ENCODE results near the gene FADS1. TPM values are rescaled to one million over a fixed set of nuclear protein-coding genes. Genes with fewer than 3 reads are reported as not detected.
A peak's percentile ranks its signal among the peaks of the same experiment; 100 is the strongest.

Gene FADS1
- polyA plus RNA-seq, 4 donors, result 38.1 to 47.0 (median 41.5) TPM

DNA sequence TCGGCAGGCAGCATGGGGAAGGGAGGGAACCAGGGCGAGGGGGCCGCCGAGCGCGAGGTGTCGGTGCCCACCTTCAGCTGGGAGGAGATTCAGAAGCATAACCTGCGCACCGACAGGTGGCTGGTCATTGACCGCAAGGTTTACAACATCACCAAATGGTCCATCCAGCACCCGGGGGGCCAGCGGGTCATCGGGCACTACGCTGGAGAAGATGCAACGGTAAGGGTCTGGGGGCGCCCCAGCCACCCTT, 11.5 kb upstream of the FADS1 start:
- no peak for DNase-seq (ENCODE audit: low read depth in 4 of 4, low spot score in 3 of 4)

DNA sequence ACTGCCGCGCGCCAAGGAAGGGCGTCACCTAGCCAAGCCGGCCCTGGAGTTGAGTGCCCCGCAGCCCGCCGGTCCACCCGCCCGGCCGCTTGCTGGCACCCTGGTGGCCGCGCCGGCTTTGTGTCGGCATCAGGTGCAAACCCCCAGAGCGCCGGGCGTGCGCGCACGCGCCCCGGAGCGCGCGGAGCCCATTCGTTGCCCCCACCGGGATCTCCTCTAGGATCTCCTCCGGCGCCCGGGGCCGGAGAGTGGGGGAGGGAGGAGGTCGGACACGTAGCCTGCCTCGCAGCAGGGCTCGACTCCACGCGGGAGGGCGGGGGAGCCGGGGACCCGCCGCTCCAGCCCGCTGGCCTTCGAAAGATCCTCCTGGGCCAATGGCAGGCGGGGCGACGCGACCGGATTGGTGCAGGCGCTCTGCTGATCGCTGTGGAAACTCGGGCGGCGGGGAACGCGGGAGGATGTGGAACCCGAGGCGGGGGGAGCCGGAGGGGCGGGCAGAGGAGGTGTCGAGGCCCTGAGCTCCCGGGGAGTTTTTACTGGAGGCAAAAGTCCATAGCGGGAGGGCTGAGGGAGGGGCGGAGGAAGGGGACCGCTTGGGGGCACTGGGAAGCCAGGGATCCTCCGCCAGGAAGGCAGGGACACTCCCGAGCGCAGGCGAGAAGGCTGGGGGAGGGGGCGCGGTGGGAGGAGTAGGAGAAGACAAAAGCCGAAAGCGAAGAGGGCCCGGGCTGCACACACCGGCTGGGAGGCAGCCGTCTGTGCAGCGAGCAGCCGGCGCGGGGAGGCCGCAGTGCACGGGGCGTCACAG, 11.0 kb upstream of the FADS1 start, which contains the start of gene FADS2:
FADS2 (plus strand) TSS at position 730 of the 808 bp plus-strand sequence. CDS start 91 bp downstream, outside the sequence.
- DNase-seq (ENCODE audit: low read depth in 4 of 4, low spot score in 3 of 4), result peak in 3 of 4 donors; percentile 81 to 88 (median 86)

DNA sequence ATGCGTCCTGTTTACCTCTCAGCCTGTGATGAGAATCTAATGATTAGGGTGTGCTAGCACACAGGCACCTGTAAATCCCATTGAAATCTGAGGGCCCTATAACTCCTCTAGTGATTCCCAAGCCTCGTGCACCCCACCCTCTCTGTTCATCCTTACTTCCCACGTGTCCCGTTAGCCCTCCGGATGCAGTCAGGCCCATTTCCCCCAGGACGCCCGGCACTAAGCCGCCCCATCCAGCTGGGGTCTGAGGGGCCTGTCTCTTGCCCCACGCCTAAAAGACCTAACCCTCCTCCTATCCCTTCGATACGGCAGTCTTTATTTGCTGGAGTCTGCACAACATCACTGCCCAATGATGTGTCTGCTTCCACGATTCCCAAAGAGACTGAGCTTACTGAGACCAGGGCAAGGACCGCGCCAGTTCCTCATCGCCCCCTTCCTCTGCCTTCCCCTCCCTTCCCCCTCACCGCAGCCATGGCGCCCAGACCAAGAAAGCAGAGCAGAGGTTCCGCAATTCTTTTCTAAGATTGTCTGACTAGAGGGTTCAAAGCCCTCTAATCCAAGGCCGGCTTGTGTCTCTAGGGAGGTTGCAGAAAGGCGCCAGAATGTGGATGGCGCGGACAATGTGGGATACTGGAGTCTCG, 10.2 kb upstream of the FADS1 start:
- no peak for DNase-seq (ENCODE audit: low read depth in 4 of 4, low spot score in 3 of 4)

DNA sequence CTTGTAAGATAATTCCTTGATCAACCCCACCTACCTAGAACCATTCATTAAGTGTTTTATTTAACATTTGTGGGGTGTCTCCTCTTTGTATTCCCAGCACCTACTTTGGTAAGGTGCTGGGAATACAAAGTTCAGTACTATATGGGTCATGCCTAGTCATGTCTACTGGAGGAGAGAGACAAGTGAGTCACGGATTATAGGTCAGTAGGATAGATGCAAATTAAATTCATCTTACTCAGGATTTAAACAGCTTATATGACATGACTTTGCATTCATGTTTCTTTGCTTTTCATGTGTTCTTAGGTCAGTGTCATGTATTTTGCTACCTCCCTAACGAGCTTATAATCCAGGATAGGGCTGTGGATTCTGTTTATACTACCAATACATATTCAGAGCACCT, 3.4 kb upstream of the FADS1 start:
- no peak for DNase-seq (ENCODE audit: low read depth in 4 of 4, low spot score in 3 of 4)

DNA sequence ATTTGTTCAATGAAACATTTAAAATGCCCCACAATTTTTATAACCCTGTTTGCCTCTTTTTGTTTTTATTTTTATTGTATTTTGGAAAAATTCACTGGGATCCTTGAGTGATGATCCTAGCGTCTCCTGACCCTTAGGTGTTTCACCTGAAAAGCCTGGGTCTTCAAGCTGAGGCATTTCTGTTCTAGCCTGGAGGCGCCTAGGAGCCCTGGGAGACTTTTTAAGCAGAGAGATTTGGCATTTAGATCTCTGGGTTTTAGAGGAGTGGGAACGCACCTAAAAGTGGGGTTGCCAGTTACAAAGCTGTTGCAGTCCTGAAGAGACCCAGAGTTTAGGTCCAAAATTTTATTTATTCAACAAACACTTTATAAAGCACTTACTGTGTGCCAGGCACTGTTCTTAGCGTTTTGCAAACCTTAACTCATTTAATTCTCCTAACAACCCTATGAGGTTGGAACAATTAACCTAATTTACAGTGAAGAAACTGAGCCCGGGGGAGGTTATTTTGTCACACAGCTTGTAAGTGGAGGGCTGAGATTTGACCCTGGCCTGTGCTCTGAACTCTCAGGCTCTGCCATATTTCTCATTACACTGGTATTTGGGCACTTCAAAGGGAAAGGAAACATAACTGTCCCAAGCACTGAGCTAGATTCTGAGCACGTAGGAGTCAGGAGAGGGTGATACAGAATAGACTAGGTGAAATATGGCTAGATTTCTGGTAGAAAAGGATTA, 834 bp upstream of the FADS1 start:
- no peak for DNase-seq (ENCODE audit: low read depth in 4 of 4, low spot score in 3 of 4)

DNA sequence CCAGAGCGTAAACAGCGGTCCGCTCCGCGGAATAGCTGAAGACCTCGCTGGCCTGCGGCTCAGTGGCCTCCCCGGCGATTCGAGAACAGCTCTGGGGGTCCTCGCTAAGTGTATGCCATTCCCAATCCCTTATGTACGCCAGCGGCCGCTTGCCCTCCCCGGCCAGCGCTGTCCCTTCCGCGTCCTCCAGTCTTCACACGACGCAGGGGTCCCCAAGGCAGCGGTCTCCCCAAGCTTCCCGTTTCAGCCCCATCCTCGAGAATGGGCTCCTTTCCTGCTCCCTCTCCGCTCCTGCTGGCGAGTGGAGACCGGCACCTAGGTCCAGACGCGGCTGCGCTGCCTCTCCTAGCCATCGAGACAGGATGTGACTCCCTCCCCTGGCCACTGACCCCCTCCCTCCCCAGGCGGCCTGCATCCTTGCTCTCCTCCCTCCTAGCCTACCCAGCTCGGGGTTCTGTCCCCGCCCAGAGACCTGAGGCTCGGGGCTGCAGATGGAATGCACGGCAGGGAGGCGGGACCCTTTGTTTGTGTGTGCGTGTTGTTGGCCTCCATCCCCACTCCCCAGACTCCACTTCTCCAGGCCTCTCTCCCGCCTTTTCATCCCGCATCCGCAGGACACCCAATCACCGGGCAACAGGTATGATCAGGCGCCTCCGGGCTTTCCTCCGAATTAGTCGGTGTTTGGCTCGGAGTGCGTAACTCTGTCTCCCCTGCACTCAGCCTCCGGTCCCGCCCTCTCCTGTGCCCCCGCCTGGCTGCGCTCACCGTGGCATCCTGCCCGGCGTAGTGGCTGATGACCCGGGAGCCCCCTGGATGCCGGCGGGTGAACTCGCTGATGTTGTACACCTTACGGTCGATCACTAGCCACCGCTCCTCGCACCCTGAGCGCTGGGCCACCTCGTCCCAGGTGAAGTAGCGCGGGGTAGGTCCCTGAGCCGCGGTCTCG, 740 bp downstream of the FADS1 start:
- no peak for DNase-seq (ENCODE audit: low read depth in 4 of 4, low spot score in 3 of 4)

DNA sequence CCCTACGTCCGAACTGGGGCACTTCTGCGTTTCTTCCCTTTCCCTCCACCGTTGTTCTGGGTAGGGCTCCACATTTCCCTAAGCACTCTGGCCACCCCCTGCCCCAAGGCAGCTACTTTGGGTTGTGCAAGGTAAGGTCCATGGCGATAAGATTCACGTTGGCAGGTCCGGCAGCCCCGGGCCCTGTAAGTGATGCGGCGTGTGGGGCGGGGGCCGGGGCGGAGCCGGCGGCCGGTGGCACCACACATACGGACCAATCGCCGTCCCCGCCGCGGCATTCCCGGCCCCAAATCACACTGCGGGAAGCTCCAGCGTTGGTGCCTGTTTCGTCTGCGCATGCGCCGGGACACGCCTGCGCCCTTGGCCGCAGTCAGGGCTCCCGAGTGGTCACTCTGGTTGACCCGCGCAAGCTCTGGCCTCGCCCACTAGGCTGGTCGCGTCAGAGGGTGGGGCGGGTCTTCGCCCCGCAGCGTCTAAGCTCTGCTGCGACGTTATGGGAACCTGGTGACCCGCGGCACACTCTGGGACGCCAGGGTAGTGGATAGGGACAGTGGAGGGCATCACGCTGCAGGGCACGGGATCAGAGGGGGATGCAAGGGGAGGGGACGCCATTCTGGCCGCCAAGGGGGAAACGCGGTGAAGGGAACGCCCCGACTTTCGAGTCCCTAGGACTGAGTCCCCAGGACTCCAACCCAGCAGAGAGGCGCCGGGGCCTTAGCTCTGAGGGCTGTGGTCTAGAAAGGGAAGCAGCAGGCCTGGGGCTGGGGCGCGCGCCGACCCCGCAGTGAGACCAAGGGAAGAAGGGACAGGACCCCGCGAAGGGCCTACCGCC, 1.6 kb downstream of the FADS1 start:
- peak in 2 of 4 donors; percentile 81 to 90 for DNase-seq (ENCODE audit: low read depth in 4 of 4, low spot score in 3 of 4)

DNA sequence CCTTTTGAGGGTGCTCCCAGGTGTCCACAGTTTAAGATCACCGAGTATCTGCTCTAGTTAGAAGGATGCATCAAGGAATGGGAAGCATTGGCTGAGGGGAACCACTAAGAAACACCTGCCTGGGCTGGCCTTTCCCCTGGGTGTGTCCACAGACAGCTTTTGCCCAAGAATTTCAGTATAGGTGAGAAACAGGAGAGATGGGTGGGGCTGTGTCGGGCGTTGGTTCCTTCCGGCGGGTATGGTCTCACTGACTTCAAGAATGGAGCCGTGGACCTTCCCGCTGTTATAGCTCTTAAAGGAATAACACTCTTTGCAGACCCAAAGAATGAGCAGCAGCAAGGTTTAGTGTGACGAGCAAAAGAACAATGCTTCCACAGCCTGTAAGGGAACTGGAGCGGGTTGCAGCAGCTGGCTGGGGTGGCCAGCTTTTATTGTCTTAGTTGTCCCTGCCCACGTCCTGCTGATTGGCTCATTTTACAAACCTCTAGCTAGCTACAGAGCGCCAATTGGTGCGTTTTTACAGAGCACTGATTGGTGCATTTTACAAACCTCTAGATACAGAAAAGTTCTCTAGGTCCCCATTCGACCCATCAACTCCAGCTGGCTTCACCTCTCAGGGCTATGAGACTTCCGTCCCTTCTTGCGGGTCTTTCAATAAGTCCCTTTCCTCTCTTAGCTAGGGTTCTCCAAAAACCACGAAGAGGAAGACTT, 2.4 kb downstream of the FADS1 start:
- DNase-seq (ENCODE audit: low read depth in 4 of 4, low spot score in 3 of 4), result no peak

DNA sequence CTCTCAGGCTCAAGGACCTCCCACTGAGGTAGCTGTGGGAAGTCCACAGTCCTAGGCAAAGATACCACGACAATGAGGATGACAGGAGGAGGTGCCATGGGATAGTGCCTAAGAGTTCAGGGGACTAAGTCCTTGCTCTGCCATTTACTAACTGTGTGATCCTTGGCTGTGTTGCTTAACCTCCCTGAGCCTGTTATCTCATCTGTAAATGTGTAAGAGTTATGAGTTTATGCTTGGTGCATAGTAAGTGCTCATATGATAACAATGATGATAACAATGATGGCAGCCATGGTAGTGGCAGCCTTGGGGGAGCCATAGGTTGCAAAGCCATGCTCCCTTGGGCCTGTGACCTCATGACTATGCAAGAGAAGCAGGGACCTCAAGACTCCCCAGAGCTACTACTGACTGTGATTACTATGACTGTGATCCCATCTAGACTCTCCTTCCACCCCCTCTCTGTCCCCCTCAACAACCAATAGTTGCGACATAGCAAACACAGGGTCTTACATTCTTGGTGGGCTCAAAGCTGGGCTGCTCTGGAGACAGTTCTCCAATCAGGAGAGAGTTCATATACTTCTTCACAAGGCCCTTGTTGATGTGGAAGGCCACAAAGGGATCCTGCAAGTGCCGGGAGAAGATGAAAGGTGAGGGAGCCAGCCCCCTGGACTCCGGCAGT, 3.9 kb downstream of the FADS1 start:
- DNase-seq (ENCODE audit: low read depth in 4 of 4, low spot score in 3 of 4), result no peak

DNA sequence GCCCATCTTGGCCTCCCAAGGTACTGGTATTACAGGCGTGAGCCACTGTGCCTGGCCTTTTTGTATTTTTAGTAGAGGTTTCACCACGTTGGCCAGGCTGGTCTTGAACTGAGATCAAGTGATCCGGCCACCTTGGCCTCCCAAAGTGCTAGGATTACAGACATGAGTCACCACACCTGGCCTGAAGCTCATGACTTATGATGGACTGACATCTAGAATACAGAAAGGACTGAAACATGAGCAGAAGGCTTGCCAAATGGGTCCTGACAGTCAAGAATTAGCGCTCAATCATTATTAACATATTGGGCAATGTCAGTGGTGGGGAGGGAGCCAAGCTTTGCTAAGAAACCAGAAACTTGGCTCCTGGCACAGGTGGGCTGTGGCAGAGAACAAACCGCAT, 5.0 kb downstream of the FADS1 start:
- DNase-seq (ENCODE audit: low read depth in 4 of 4, low spot score in 3 of 4), result no peak

DNA sequence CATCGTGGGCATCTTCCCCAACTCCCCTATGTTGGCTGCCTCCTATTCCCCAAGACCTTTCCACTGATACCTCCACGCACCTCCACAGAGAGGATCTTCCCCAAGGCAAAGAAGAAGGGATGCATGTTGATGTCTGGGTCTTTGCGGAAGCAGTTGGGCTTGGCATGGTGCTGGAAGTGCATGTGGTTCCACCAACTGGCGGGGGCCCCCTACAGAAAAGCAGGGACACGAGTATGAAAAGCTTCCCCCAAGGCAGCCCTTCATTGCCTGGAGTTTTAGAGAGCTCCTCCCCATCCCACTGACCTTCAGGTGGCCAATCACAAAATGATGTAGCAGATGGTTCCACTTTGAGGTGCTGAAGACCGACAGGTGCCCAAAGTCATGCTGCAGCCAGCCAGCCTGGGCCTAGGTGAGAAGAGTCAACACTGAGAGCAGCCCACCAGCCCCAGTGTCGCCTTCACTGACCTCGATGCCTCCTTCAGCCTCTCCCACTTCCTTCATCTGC, 6.1 kb downstream of the FADS1 start:
- DNase-seq (ENCODE audit: low read depth in 4 of 4, low spot score in 3 of 4), result no peak

DNA sequence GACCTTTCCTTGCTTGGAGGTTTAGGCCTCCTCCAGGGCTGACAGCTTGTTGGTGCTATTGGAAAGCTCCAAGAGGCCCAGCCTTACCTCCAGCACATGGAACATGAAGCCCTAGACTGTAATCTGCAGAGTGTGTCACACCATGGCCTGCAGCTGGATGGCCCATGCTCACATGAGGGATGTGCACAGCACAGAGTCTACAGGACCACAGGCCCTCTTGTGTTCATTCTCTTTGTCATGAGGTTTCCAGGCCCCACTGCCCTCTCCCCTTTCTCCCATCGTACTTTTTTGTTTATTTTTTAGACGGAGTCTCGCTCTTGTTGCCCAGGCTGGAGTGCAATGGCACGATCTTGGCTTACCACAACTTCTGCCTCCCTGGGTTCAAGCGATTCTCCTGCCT, 10.0 kb downstream of the FADS1 start:
- no peak for DNase-seq (ENCODE audit: low read depth in 4 of 4, low spot score in 3 of 4)

DNA sequence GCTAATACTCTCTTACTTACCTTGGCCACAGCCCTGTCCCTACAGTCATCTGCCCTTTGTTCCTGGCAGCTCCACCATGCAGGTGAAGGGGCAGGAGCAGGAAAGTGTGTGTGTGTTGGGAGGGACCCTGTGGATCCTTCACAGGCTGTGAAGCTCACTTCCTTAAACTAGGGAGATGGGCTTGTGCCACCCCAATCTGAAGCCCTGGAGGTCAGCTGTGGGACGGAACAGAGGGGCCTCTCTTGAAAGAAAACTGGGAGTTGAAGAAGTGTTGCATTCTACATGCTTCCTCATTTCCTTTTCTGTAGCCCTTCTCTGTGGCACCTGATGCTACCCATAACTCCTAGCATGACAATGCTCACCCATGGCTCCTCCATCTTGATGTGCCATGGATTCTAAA, 11.7 kb downstream of the FADS1 start:
- no peak for DNase-seq (ENCODE audit: low read depth in 4 of 4, low spot score in 3 of 4)

DNA sequence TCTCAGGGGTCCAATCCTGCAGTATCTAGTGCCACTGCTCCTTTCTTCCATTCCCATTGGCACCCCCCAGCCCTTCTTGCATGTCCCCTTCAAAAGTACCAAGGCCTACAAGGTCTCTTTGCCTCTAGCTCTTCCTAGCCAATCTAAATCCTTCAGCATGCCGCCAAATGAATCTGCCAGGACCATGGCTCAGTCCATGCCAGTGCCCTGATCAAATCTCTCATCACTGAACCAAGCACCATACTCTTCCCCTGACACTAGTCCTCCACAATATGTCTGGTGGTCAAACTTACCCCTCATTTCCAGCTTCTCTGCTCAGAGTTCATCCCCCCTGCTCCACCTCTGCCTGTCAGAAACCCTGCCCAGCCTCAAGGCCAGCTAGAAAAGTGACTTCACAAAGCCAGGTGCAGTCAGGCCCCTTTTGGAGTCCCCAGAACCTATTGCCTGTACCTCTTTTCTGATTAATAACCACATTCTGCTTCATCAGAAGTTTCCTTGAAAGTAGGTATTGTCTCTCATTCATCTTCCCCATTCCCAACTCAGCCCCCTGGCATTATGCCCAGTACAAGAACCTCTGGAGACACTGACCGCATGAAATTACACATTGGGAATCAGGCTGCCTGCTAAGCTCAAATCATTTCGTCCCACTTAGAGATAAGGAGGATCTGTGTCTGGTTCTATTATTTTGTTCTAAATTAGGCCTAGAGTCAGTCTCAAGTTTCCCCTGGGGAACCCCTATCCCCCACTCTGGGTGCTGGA, 12.7 kb downstream of the FADS1 start:
- no peak for DNase-seq (ENCODE audit: low read depth in 4 of 4, low spot score in 3 of 4)

DNA sequence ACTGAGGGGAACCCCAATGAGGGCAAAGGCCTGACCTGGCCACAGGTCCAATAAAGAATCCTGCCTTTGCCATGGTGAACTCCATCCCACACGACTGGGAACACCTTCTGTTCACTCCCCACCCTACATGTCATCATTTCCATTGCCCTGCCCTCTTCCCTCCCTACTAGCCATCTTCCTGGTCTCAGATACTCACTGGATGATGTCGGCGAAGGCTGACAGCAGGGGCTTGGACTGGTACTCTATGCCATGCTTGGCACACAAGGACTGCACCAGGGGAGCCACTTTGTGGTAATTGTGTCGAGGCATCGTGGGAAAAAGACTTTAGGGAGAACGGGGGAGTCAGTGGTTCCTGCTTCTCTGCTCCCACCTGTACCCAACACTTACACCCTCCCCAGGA, 14.2 kb downstream of the FADS1 start:
- DNase-seq (ENCODE audit: low read depth in 4 of 4, low spot score in 3 of 4), result no peak

DNA sequence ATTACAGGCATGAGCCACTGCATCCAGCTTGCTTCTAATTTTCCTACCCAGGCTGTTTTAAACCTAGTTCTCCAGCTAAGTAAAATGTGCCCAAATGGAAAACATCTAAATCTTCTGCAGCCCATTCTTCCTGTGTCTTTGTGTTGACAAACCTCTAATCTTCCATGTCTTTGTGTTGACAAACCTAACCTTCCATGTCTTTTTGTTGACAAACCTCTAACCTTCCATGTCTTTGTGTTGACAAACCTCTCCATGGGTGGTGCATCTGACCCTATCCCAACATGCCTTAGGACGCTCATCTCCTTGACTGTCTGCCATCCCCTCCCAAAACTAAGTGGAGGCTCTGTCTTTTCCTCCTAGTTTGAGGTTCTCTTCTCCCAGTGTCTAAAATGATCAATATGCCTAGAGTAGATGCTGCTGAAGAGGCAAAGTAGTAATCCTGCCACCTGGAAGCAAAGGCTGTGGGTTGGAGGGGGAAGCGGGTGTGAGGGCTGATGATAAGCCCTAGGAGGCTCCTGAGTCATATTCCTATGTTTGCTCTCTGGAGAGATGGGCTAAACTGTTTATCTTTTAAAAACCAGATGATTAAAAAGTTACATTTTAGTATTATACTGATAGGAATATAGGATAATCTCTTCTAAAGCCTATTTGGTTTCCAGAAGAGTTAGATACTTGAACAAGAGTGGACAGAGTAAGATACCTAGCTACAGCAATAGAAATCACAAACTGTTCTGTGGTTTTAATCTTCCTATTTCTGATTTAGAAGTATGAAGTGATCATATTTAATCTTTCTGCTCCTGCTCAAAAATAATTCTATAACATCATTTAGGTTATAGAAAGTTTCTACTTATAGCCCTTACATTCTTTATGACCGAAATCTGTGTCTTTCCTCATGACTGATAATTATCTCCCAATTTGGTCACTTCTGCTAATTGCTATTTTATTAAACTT, 16.2 kb downstream of the FADS1 start:
- DNase-seq (ENCODE audit: low read depth in 4 of 4, low spot score in 3 of 4), result no peak

Data from right renal pelvis (tissue), 4 donors.